GM21576 (cell line): ENCODE data around the gene IFFO2.
A peak's percentile ranks its signal among the peaks of the same experiment; 100 is the strongest.

Experiments used
- ATAC-seq: cut with Tn5 transposase; IDR thresholded peaks from one replicate; pipeline ENCODE4 v1.9.1; 2021; ENCODE audit warnings: mild to moderate bottlenecking, moderate library complexity; ENCODE audit not compliant: unreplicated experiment

IFFO2 gene

DNA sequence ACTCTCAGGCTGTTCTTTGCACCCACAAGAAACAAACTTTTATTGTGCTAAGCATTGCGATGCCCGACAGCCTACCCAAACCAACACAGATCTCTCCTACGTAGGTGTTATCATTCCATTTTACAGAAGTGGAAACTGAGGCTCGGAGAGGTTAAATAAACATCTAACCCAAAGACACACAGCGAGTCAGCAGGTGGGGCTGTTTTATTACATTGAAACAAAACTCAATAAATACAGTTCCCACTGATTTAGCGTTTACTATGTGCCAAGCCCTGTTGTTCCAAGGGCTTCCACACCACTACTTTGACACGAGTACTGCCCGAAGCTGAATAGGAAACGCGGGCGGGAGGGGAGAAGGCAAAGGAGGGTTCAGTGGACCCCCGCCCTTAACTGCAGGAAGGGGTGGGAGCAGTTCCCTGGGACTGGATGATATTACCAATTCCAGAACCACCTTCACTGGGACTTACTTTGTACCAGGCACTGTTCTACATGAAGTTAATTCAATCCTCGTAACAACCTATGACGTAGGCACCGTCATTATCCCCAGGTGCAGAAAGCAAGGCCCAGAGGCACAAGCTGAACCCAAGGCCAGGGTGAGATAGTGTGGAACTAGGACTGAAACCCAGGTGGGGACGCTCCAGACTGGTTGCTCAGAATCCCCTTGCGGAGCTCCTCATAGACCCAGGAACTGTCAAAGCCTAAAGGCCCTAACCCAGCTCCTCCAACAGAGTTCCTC is 34.8 kb downstream of the IFFO2 start:
- no peak for ATAC-seq

DNA sequence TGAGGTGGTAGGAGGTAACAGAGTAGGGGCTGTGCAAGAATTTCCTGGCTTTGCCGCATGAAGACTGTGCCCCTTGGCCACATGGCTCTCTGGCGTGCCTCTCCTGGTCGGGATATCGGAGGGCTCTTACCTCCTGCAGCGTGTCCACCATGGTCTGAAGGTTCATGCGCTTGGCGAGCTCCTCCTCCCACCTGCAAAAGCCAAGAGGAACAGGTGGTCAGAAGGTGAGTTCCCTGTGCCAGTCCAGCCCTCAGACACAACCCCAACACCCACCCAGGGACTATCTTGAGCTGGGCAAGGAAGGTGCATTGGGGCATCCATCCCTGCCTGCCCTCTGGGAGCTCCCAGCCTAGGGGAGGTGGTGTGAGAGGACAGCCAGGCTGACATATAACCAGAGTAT is 35.5 kb downstream of the IFFO2 start:
- no peak for ATAC-seq

GRCh38 chr1:18919956-18920355 is 36.5 kb downstream of the IFFO2 start:
- no peak for ATAC-seq

GRCh38 chr1:18919197-18919905 is 37.1 kb downstream of the IFFO2 start:
- no peak for ATAC-seq

- ATAC-seq = no peak
Measured at GRCh38 chr1:18918417-18918816, 38.1 kb downstream of the IFFO2 start.

DNA sequence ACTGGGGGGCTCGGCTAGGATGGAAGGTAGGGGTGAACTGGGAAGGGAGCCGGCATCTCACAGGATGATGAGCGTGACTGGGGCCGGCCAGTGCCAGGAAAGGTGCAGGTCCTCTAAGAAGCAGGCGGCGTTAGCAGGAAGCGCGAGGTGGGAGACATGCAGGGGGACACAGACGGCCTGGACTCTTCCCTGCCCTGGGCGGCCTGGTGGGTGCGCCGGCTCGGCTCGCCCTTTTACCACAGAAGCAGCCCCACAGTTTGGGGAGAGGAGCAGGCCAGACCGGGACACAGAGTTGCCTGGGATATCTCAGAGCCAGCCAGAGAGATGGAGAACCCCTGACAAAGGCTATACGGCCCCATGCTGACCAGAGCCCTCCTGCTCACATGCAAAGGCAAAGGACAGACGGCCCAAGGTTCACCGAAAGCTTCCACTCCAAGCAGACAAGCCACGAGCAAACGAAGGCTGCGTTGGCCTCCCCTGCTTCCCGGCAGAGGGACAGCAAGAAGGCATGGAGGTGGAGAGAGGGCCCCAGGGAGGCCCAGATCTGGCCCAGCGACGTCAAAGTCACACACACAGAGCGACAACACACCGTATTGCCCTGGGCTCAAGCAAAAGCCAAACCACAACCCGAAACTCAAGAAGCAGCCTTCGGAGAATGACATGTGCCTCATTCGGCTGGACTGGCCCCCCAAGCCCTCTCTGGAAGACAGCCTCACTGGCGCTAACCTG is 39.2 kb downstream of the IFFO2 start:
- no peak for ATAC-seq

DNA sequence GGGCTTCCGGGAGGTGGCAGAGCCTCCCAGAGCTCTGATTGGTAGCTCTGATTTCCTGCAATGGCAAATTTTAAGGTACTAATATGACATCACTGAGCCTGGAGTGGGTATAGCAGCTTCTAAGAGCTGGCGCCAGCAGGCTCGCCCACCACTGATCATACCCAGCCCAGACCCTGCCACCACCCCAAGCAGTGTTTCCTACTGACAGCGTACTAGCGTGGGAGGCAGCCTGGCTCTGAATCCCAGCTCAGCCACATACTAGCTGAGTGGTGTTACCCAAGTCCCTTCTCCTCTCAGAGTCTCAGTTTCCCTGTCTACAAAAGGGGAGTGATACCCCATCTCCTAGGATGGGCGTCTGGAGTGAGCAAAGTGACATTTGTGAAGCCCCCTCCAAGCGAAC is 41.1 kb downstream of the IFFO2 start:
- ATAC-seq = no peak

DNA sequence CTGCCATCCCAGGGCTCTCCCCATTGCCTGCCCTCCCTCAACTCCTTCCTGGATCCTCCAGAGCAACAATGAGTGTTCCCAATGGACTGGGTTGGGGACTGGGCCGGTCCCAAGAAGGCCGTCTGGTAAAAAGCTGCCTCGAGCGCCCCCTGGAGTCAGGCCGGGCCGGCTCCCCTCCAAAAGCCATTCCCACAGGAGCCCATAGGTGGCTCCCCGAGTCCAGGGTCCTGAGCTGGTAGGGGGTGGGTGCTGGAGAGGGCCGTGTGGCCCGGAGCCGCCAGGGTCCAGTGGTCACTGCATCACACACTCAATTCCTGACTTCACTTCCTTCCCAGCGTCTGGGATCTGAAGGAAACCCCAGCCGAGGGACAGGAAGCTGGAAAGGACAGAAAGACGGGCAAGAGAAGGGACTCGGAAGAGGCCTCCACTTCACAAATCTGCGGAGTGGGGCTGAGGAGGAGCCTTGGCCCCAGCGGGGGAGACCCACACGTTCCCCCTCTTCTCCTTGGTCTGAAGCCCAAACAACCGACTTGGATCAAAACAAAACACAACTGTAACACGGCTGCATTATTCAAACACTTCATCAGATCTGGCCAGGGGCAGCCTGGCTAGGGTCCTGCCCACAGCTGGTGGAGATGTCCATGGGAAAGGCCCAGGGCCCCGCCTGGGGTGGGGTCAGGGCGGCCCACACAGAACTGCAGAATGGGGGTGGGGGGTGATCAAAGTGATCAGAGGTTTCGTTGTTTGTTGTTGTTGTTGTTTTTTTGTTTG is 43.2 kb downstream of the IFFO2 start:
- ATAC-seq = no peak

DNA sequence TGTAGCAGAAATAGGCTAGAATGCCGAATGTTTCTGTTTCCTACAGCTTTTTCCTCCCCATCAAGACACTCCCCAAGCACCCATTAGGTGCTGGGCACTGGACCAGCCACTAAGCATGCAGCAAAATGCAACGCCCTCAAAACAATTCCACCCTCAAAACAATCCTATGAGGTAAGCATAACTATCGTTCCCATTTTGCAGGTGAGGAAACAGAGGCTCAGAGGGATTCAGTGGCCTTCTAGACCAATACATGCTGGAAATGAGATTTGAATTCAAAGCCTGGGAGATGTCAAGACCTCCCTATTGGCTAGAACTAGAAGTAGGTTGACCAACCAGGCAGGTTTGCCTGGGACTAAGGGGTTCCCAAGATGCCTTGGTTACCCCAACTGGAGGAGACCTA is 43.9 kb downstream of the IFFO2 start:
- ATAC-seq = no peak

GRCh38 chr1:18908911-18909771 is 47.3 kb downstream of the IFFO2 start:
- ATAC-seq = no peak

DNA sequence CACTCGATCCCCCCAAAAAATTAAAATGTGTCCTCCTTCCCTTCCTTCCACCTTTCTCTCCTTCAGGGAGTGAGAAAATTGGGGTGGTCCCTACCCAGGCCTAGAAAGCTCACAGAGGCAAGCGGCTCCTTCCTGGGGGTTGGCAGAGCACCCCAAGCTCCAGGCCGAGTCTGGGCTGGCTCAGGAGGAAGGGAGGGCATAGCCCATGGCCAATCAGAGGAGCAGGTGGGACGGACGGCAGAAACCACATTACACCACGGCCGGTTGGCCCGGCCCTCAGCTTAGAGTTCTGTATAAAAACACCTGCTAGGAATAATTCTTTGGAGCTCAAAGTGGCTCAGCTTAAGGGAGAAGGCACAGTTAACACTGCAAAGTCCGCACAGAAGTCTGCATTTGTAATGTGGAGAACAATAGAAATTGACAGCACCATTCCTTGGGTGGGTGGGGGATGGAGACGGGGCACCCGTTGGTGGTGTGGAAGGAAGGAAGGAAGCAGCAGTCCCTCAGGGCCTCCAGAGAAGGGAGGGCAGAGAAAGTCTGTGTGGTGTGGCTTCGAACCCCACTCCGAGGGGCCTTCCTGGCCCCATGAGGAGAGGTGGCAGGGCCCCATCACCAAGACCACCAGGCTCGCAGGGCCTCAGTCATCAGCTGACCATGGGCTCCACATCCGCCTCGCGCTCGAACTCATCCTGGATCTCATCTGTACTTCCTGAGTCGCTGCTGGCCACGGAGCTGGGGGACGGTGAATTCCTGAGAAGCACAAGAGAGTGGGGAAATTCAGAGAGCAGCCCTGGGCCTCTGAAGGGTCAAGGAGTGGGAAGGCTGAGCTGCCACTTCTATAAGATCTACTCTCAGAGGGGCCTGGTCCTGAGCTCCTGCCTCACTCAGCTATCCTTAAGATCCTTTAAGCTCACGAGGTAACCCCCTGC is 48.3 kb downstream of the IFFO2 start:
- ATAC-seq = no peak

DNA sequence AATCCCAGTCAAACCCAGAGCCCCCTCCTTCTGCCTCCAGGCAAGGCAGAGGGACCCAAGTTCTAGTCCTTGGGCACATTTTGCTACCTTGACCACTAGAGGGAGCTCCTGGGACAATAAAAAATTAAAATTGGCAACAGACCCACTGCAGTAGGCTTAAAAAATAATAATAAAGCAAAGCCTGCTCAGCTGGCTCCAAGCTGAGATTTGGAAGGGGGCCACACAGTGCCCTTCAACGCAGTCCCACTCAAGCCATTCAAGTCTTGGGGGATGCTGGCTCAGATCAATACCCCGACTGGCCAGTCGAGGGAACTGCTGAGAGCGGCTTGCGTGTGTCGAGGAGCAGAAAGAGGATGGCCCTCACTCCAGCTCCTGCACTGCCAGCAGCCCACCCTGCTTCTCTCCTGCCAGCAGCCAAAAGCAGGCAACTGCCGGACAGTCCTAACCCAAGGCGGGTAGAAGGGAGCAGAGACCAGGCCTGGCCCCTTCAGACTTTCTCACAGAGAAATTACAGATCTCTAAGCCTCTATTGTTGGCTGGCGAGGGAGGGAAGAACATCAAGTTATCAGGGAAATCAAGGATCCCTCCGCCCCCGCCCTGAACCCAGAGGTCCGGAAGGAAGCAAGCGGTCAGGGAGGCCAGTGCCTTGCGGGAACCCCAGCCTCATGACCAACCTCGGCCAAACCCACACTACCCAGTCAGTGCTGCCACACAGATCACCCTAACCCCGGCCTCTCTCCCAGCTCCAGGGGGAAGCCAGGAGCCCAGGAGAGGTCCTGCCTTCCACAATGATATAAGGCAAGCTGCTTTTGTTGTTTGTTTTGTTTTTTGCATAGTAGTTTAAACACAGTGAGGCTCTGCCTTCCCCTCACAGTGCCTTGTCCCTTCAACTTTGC is 49.2 kb downstream of the IFFO2 start:
- ATAC-seq = no peak

DNA sequence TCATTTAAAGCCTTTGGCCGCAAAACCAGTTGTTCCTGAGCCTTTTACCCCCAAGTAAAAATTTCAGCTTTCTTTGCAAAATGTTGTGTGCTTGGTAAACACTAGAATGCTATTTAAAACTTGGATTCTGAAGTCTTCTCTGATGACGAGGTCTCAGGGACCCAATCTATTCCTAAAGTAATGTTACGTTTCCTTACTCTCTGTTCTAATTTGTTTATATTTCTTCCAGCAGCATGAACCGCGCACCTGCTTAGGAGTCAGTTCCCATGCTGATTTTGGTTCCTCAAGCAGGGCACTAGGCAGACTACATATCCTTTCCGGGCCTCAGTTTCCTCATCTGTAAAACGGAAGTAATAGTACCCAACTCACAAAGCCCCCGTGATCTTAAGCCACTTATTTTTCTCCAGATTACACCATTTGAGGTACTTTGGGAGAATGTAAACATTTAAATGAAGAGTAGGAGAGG is 53.2 kb downstream of the IFFO2 start:
- no peak for ATAC-seq

GRCh38 chr1:18902523-18903290 is 53.8 kb downstream of the IFFO2 start, which contains the start of gene ALDH4A1:
Gene ALDH4A1, minus strand, starts transcription at chr1:18902555. Its CDS starts 32 bp downstream, at chr1:18902523.
- peak; percentile 97 for ATAC-seq

DNA sequence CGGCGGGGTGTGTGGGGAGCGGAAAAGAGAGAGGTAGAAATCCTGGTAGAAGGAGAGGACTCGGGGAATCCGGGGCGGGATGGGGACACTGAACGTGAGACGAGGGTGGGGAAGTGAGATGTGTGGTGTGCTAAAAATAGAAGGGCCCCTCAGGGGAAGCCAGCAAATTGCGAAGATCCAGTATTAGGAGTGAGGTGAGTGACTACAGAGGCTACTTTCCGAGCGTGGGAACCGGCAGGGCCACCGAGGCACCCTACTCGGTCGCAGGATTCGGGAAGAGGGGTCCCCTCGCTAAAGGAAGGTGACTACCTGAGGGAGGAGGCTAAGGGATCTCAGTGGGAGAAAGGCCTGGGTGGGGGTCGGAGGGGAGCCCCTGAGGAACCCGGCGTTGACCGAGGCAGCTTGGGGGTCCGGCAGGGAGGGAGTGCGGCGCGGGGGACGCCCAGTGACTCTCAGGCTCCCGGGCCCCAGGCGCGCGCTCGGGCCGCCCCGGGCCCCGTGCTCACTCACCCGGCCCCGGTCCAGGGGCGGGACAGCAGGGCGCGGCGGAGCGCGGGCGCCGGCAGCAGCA is 54.4 kb downstream of the IFFO2 start:
- no peak for ATAC-seq

- ATAC-seq = no peak
Measured at GRCh38 chr1:18901147-18901951, 55.1 kb downstream of the IFFO2 start.
